ENCODE measurements around the gene OPN5. TPM values are rescaled to one million over a fixed set of nuclear protein-coding genes. Genes with fewer than 3 reads are reported as not detected.

The OPN5 gene
- total RNA-seq (2021) (not detected in 2 replicates), Bru-seq, nascent RNA (percentile 5 among the genes with signal in this experiment), BruChase-seq, experiment 1, labeled RNA remaining after a 2-hour chase (percentile 11 among the genes with signal in this experiment), BruChase-seq, experiment 2, labeled RNA remaining after a 6-hour chase (percentile 2 among the genes with signal in this experiment)
- long read RNA-seq, result 0 reads

- POLR2A ChIA-PET (ENCODE audit: low non-redundant PET), result no interaction called here
- TF ChIP-seq, protein P1, sequence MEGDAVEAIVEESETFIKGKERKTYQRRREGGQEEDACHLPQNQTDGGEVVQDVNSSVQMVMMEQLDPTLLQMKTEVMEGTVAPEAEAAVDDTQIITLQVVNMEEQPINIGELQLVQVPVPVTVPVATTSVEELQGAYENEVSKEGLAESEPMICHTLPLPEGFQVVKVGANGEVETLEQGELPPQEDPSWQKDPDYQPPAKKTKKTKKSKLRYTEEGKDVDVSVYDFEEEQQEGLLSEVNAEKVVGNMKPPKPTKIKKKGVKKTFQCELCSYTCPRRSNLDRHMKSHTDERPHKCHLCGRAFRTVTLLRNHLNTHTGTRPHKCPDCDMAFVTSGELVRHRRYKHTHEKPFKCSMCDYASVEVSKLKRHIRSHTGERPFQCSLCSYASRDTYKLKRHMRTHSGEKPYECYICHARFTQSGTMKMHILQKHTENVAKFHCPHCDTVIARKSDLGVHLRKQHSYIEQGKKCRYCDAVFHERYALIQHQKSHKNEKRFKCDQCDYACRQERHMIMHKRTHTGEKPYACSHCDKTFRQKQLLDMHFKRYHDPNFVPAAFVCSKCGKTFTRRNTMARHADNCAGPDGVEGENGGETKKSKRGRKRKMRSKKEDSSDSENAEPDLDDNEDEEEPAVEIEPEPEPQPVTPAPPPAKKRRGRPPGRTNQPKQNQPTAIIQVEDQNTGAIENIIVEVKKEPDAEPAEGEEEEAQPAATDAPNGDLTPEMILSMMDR (conservative IDR thresholded peaks at IDR 0.05; ENCODE audit: low read depth, low read length), result no peak
- no peak for TF ChIP-seq EZH2 (IDR thresholded peaks at IDR 0.05; ENCODE audit: borderline replicate concordance, low read depth, low read length, poor library complexity, severe bottlenecking)
- no TSS peak for BruUV-seq (replicated peaks)
- Histone ChIP-seq H3K9me3 (ENCODE audit: low read depth, low read length, poor library complexity, severe bottlenecking) (no peaks in the 10 kb centered on the region), H3K36me3 (ENCODE audit: insufficient read depth, low read length, poor library complexity, severe bottlenecking) (no peaks in the 10 kb centered on the region), H3K27ac (ENCODE audit: low read depth, low read length, poor library complexity, severe bottlenecking) (no peak within 1 kb of the TSS), H3K27me3 (replicated peaks; ENCODE audit: insufficient read depth, low read depth, low read length, poor library complexity) (peaks cover 15% of the 10 kb centered on the region), H3K4me3 (ENCODE audit: low read depth, low read length, poor library complexity, severe bottlenecking) (no peak within 1 kb of the TSS), H3K4me1 (ENCODE audit: insufficient read depth, low read length, poor library complexity, severe bottlenecking) (no peaks in the 10 kb centered on the region)
- DNase-seq (ENCODE audit: low spot score), result no peak
- intact Hi-C loops (cut with micrococcal nuclease; ENCODE audit: unreplicated experiment), result loop anchor here (2.0 kb wide), 1 partner anchor 367 kb away; no protein-coding TSS in a partner anchor
- CTCF ChIA-PET, result no interaction called here
Observed at GRCh38 chr6:47781732-47782131, at the start of gene OPN5. Gene OPN5 (plus strand): TSS chr6:47782032. CDS start chr6:47782067, 35 bp downstream.

GRCh38 chr6:47733879-47734558 is 47.8 kb upstream of the OPN5 start:
- DNase-seq (ENCODE audit: low spot score), result peak; percentile 35
- BruUV-seq (replicated peaks), result no TSS peak

DNA sequence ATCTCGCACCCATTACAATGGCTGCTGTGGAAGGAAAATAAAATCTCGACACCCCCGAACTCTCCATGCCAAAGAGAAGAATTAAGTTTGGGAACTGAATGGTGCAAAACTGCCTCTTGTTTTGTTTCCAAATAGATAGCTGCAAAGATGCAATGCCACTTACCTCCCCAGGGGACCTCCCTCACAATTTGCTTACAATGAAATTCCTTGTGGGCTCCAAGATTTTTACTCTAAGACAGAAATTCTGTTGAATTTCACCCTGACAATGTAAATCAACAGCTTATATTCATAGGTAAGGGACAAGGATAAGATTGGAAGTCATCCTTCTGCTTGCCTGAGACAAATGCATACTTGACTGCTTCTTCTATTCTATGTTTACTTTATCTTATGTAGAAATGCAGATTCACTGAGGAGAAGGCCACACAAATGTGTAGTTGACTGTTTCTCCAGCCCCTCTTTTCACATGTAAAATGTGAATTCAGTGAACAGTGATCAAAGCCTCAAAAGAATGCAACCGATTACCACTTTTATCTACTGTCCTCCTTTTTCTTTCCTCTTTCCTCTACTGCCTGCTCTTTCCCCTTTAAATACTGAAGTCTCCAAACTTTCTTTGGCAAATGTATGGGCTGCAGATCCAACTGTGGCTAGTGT is 46.9 kb upstream of the OPN5 start:
- CTCF ChIA-PET, result interaction anchor here (1.0 to 1.3 kb wide), 2 partner anchors 101 to 103 kb away, joined by 3 to 6 read pairs; no protein-coding TSS in a partner anchor

More at GRCh38 chr6:47733879-47734558, 47.8 kb upstream of the OPN5 start:
- H3K9me3 ChIP-seq (ENCODE audit: low read depth, low read length, poor library complexity, severe bottlenecking), result no peaks in the 10 kb centered on the region
- no peak overlapping the region for H3K27ac ChIP-seq (ENCODE audit: low read depth, low read length, poor library complexity, severe bottlenecking)
- no peaks in the 10 kb centered on the region for H3K4me1 ChIP-seq (ENCODE audit: insufficient read depth, low read length, poor library complexity, severe bottlenecking)
- ChIA-PET POLR2A (ENCODE audit: low non-redundant PET) (interaction anchor here (0.6 kb wide), 1 partner anchor 97 kb away, joined by 4 read pairs; no protein-coding TSS in a partner anchor), CTCF (interaction anchor here (1.0 to 1.3 kb wide), 2 partner anchors 100 to 102 kb away, joined by 3 to 6 read pairs; no protein-coding TSS in a partner anchor)
- TF ChIP-seq, protein P1 (conservative IDR thresholded peaks at IDR 0.05; ENCODE audit: low read depth, low read length), result peak; percentile 61
- TF ChIP-seq EZH2 (IDR thresholded peaks at IDR 0.05; ENCODE audit: borderline replicate concordance, low read depth, low read length, poor library complexity, severe bottlenecking), result no peak
- no peaks in the 10 kb centered on the region for H3K27me3 ChIP-seq (replicated peaks; ENCODE audit: insufficient read depth, low read depth, low read length, poor library complexity)
- intact Hi-C loops (cut with micrococcal nuclease; ENCODE audit: unreplicated experiment), result loop anchor here (2.0 kb wide), 1 partner anchor 103 kb away; no protein-coding TSS in a partner anchor
- no peaks in the 10 kb centered on the region for H3K36me3 ChIP-seq (ENCODE audit: insufficient read depth, low read length, poor library complexity, severe bottlenecking)
- H3K4me3 ChIP-seq (ENCODE audit: low read depth, low read length, poor library complexity, severe bottlenecking), result no peak overlapping the region

More for the DNA sequence above, 46.9 kb upstream of the OPN5 start:
- H3K4me3 ChIP-seq (ENCODE audit: low read depth, low read length, poor library complexity, severe bottlenecking), result no peak overlapping the region
- no peaks in the 10 kb centered on the region for H3K9me3 ChIP-seq (ENCODE audit: low read depth, low read length, poor library complexity, severe bottlenecking)
- DNase-seq (ENCODE audit: low spot score), result no peak
- intact Hi-C loops (cut with micrococcal nuclease; ENCODE audit: unreplicated experiment), result loop anchor here (2.0 kb wide), 1 partner anchor 104 kb away; no protein-coding TSS in a partner anchor
- TF ChIP-seq EZH2 (IDR thresholded peaks at IDR 0.05; ENCODE audit: borderline replicate concordance, low read depth, low read length, poor library complexity, severe bottlenecking), result no peak
- TF ChIP-seq, protein P1 (conservative IDR thresholded peaks at IDR 0.05; ENCODE audit: low read depth, low read length), result no peak
- no TSS peak for BruUV-seq (replicated peaks)
- POLR2A ChIA-PET (ENCODE audit: low non-redundant PET), result no interaction called here
- H3K4me1 ChIP-seq (ENCODE audit: insufficient read depth, low read length, poor library complexity, severe bottlenecking), result no peaks in the 10 kb centered on the region
- H3K36me3 ChIP-seq (ENCODE audit: insufficient read depth, low read length, poor library complexity, severe bottlenecking), result no peaks in the 10 kb centered on the region
- no peaks in the 10 kb centered on the region for H3K27me3 ChIP-seq (replicated peaks; ENCODE audit: insufficient read depth, low read depth, low read length, poor library complexity)
- H3K27ac ChIP-seq (ENCODE audit: low read depth, low read length, poor library complexity, severe bottlenecking), result no peak overlapping the region

Measured in A673 (cell line).